CD4-positive, alpha-beta T cell treated with Interleukin-1 beta for 1 hour (primary cell): ENCODE measurements around the gene C10orf105.
A peak's percentile ranks its signal among the peaks of the same experiment; 100 is the strongest.

Experiments
- DNase-seq, 2 donors: peaks; one replicate each; pipeline ENCODE4 v3.0.0-alpha.2; 2020 to 2022

The C10orf105 gene

GRCh38 chr10:71751515-71752224 is 32.1 kb upstream of the C10orf105 start:
- DNase-seq = no peak

DNA sequence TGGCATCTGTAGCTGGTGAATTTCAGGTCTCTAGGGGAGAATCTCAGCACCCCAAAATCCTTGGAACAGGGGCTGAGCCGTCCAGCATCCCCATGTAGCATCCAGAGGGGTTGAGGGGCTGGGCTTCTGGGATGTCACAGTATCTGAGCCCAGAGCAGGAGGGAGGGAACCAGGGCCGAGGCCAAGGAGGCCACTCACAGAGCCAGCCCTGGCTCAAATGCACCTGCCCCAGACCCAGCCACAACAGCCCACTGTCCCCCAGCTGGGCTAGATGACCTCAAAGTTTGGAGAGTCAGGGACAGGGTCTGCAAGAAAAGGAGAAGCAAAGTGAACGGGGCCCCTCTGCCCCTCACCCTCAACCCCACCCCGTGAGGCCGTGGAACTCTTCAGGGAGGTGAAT is 31.4 kb upstream of the C10orf105 start:
- DNase-seq = no peak

DNA sequence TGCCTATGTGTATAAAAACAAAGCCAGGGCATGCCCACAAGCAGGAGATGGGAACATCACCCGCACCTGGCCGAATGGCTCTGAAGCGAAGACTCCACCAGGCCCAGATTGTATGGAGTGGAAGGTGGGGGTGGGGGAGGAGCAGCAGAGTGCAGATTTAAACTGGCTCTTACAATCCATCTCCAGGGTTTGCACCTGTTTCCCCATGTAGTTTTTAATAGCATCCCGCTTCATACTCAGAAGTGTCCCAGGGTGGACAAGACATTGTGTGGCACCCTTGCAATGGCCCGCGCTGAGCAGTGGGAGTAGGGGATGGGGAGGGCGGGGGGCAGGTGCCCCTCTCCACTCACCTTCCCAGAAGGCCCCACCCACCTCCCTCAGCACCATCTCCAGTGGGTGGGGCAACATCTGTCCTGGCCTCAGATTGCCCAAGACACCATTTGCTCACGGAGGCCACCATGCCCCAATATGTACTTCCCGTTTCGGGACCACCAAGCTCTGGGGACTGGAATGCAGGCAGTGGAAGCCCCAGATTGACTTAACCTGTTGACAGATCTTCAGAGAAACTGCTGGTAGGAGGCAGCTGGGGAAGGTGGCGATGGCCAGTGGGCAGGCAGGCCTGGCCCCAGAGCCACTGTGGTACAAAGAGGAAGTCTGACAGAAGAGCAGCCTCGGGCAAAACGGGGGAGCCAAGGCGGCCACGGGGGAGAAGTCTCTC is 30.7 kb upstream of the C10orf105 start:
- no peak for DNase-seq

DNA sequence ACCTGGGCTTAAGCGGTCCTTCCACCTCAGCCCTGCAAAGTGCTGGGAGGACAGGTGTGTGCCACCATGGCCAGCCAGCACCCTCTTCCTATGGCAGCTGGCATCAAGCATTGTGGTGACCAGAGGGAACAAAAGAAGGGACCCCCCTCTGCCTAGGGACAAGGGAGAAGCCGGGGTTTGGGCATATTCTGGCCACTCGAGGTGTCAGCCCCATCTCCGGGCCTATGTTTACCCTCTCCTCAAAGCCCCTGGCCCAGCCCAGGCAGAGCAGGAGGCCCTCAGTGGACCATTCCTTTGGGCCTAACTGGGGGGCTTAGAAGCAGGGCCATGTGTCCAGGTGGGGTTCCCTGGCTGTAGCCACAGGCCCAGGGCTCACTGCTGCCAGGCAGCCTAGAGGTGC is 29.8 kb upstream of the C10orf105 start:
- no peak for DNase-seq

GRCh38 chr10:71748671-71749191 is 29.2 kb upstream of the C10orf105 start:
- peak; percentile 84 to 85 for DNase-seq

DNA sequence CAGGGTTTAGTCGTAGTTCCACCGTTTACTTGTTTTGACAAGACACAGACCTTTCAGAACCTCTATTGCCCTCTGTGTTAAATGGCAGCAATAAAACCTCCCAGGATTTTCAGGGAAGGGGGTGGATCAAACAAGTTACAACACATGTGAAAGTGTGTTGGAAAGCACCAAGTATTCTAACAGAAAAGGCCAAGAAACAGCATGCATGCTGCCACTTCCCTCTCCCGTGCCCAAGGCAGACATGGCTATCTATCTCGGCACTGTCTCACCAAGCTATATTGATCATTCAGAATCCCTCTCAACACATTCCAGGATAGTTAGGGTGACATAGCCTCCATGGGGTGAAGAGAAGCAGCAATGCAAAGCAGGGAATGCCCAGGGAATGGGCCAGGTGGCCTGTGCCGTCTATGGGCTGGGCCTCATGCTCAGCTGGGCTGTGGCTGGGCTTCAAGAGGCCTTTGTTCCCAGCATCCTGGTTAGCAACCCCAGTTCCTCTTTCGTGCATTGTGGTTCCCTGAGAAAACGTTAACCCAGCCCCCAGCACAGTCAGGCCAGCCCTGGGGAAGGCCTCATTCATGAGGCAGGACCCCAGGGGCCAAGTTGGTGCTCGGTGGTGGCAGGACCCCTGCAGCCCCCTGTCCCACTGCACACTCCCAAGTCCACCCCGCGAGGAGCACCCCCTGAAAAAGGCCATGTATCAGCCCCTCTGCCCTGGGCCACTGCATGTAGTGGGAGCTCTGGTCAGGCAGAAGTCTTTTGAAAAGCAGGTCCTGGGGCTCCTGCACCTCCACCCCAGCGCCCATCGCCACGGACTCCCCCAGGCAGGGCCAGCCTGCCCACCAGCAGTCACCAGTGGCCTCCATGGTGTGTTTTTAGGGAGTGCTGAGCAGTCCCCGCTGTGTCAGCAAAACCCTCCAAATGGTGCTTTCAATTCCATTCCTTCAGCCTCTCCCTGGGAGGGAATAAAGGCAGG is 28.3 kb upstream of the C10orf105 start:
- peak in 1 of 2 donors; percentile 40 for DNase-seq

DNA sequence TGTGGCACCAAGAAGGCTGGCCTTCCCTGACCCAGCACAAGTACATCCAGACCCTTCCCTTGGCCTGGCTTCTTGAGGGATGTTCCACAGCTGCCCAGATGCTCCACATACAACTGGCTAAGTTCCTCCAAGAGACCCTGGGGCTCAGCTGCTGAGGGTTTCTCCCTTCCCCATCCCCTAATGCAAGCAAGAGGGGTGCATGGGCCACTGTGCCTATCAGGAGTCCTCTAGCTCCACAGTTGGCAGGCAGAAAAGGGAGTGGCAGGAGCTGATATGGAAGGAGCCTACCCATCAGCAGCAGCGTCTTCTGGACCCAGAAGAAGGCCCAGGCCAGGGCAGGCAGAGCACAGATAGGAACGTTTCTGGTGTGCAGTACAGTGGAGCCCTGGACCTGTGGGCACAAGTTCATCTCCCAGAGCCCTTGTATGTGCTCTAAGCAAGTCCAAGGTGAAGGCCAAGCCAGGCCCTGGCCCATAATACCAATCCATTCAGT is 27.5 kb upstream of the C10orf105 start:
- DNase-seq = no peak

GRCh38 chr10:71746344-71747037 is 26.9 kb upstream of the C10orf105 start:
- no peak for DNase-seq

DNA sequence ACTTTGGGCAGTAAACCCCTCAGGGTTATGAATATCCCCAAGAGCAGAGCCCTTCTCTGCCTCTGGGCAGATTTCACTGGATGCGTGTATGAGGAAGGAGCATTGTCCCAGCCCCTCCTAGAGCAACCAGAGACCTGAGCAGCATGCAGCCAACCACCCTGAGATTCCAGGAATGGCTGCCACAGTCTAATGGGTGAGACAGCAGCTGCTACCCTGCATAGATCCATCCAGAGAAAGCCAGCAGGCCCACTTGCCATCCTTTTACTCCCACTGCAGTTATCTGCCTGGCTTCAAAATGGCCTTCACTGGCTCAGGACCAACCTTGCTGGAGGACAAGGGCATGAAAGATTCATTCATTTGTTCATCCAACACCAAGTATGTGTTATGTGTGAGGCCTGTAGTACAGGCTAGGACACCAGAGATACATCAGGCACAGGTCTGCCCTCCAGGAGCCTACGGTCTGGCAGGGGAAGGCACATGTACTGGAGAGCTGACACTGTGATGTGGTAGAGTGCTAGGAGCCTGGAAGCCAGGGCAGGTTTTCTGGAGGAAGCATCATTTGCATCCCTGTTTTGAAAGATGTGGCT is 26.2 kb upstream of the C10orf105 start:
- DNase-seq = no peak

- no peak for DNase-seq
These were observed 25.5 kb upstream of the C10orf105 start for GRCh38 chr10:71744897-71745663.

- DNase-seq = no peak
These were observed 24.3 kb upstream of the C10orf105 start for GRCh38 chr10:71743866-71744265.

DNA sequence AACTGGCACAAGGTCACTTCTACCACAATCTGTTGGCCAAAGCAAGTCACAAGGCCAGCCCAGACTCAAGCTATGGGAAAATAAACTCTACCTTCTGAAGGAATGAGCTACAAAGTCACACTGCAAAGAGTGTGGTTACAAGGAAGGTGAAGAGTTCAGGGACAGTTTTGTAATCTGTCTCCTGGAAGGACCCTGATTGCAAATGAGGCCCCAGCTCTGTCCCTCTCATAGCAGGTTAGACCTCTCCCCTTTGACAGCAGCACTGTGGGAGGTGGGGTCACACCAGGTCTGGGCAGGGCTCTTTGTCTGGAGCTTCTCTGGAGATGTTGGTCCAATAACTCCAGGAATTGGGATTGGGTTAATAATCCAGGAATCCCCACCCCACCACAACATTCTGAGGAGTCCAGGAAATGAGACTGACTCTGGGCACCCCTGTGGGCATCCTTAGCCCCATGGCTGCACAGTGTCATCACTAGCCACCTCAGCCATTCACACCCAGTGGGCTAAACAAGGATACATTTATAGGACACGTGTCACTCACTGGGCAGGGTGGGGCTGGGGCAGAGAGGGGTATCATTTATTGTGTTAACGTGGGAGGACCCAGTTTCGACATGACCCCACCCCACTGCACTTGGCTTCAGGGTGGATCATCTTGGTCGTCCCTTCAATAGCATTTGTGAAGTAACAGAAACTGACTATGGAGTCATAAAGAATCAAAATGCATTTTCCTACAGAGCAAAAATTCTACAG is 23.7 kb upstream of the C10orf105 start:
- DNase-seq = no peak

DNA sequence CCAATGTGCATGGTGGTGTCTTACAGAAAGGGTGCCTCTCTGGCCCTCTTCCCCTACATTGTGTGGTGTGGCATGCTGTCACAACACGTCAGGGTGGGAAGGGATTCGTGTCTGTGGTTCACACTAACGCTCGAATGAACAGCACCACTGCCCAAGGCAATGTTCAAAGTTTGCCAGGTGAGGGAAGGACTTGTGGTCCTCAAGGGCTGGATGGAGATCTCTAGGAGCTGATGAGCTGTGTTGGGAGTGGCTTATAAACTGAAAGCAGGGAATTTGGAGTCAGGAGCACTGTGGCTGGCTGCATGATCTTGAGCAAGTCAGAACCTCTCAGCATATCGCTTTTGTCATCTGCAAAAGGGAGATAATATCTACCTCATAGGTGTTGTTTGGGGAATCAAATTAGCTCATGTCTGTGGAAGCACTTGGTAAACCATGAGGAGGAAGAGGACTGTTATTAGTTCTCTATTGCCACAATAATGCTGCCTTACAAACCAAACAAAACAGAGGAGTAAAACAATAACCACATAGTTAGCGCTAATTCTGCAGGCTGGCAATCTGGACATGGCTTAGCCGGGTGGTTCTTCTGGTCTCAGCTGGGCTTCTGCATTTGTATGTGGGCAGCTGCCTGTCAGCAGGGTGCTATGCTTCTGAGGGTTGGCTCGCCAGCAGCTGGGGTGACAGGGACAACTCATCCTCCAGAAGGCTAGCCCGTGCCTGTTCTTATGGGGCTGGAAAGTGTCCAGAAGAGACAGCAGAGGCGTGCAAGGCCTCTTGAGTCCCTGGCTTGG is 22.9 kb upstream of the C10orf105 start:
- no peak for DNase-seq

- no peak for DNase-seq
These were observed 22.1 kb upstream of the C10orf105 start for GRCh38 chr10:71741671-71742070.

DNA sequence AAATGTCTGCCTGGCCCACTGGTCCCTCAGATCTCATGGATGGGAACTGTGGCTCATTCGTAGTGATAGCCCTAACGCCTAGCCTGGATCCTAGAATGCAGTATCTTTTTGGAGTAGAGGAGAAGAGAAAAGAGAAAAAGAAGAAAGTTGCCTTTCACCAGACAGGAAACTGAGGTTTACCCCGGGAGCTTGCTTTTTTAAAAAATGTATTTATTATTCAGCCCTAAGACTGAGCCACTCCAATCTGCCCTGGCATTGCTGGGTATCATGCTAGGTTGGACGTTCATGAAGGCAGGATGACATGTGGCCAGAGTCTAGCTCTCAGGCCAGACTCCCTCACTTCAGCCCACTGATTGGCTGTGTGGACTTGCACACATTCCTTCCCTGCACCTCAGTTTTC is 21.5 kb upstream of the C10orf105 start:
- DNase-seq = no peak

GRCh38 chr10:71740069-71740653 is 20.6 kb upstream of the C10orf105 start:
- no peak for DNase-seq

- no peak for DNase-seq
These were observed 19.9 kb upstream of the C10orf105 start for GRCh38 chr10:71739358-71739900.

- no peak for DNase-seq
These were observed 18.2 kb upstream of the C10orf105 start for GRCh38 chr10:71737834-71738197.
